MM.1S (cell line): ENCODE data around the gene CAVIN3.

Experiments
- EZH2 ChIP-seq: fragments of 300-600 bp; sonication (generic); optimal IDR thresholded peaks from 2 replicates; pipeline ENCODE3; 2017; ENCODE audit warnings: low read depth, mild to moderate bottlenecking, antibody characterized with exemption, low read length, mixed read lengths
- EZH2phosphoT487 ChIP-seq: fragments of 300-600 bp; sonication (generic); IDR thresholded peaks from 2 replicates; pipeline ENCODE4 v1.6.1; 2018; ENCODE audit warnings: antibody characterized with exemption, low read length
- TF ChIP-seq, protein P1 (sequence below): fragments of 300-600 bp; sonication (generic); IDR thresholded peaks from 2 replicates; pipeline ENCODE4 v1.5.1; 2016; ENCODE audit warnings: antibody characterized with exemption, low read length, mixed read lengths

DNA sequence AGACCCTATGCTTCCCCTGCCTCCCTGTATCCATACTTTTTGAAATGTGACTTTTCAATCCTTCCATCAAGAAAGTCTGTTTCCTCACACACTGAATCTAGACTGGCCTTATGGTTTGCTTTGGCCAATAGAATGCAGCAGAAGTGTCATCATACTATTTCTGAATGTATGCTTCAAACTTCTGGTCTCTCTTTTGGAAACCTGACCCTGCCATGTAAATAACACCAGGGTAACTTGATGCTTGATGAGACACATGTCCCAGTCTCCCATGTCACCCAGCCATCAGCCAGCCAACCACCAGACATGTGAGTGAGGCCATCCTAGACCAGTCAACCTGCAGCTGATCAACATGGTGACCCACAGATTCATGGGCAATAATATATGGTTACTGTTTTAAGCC, 29.7 kb upstream of the CAVIN3 start:
- TF ChIP-seq EZH2 = no peak
- TF ChIP-seq, protein P1, sequence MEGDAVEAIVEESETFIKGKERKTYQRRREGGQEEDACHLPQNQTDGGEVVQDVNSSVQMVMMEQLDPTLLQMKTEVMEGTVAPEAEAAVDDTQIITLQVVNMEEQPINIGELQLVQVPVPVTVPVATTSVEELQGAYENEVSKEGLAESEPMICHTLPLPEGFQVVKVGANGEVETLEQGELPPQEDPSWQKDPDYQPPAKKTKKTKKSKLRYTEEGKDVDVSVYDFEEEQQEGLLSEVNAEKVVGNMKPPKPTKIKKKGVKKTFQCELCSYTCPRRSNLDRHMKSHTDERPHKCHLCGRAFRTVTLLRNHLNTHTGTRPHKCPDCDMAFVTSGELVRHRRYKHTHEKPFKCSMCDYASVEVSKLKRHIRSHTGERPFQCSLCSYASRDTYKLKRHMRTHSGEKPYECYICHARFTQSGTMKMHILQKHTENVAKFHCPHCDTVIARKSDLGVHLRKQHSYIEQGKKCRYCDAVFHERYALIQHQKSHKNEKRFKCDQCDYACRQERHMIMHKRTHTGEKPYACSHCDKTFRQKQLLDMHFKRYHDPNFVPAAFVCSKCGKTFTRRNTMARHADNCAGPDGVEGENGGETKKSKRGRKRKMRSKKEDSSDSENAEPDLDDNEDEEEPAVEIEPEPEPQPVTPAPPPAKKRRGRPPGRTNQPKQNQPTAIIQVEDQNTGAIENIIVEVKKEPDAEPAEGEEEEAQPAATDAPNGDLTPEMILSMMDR = no peak
- no peak for TF ChIP-seq EZH2phosphoT487
